NCI-H1417 treated with DMSO at 0.1 percent for 48 hours (cell line): ENCODE data around the gene TKTL2.
"Not testable (repeated sequence)": the region's sequence is repeated elsewhere in the genome, so short reads cannot be mapped to it uniquely, and the experiment has no call there.

Experiments
- DNase-seq: peaks from one replicate; lab custom pipeline; 2025; lab: John Stamatoyannopoulos, UW

TKTL2 gene

GRCh38 chr4:163447023-163447422 lies 26.5 kb downstream of the TKTL2 start:
- not testable (repeated sequence) for DNase-seq

- DNase-seq, result peak; percentile 94
Measured at GRCh38 chr4:163440040-163440439, 33.5 kb downstream of the TKTL2 start.
